HepG2 (cell line): Measurements from ENCODE around the gene MAGEB17. TPM values are rescaled to one million over a fixed set of nuclear protein-coding genes. Genes with fewer than 3 reads are reported as not detected.

Experiments used
- CERS6 ChIP-seq: sonication (generic); formaldehyde crosslinking; IDR thresholded peaks from 2 replicates; pipeline ENCODE4 v1.5.0; 2020; ENCODE audit warnings: missing genetic modification reagents
- FOXC1 ChIP-seq: sonication (generic); formaldehyde crosslinking; IDR thresholded peaks from 2 replicates; pipeline ENCODE4 v1.8.0; 2022; ENCODE audit warnings: mild to moderate bottlenecking, missing genetic modification reagents, borderline replicate concordance
- GPN1 ChIP-seq: sonication (generic); formaldehyde crosslinking; IDR thresholded peaks from 2 replicates; pipeline ENCODE4 v1.5.1; 2020; ENCODE audit warnings: missing genetic modification reagents, borderline replicate concordance
- HDAC1 ChIP-seq: sonication (generic); formaldehyde crosslinking; IDR thresholded peaks from 2 replicates; pipeline ENCODE4 v1.5.1; 2020; ENCODE audit warnings: mild to moderate bottlenecking, missing genetic modification reagents
- MXD4 ChIP-seq: IDR thresholded peaks from 2 replicates; pipeline ENCODE4 v1.6.1; 2016; ENCODE audit warnings: mild to moderate bottlenecking, missing biosample characterization, missing genetic modification reagents
- PHF5A ChIP-seq: IDR thresholded peaks from one replicate; pipeline ENCODE4 v1.6.1; 2018; ENCODE audit warnings: low read depth, missing genetic modification reagents; ENCODE audit not compliant: unreplicated experiment
- PREB ChIP-seq: sonication (generic); formaldehyde crosslinking; IDR thresholded peaks from 2 replicates; pipeline ENCODE4 v1.4.0; 2020; ENCODE audit warnings: missing genetic modification reagents
- SATB2 ChIP-seq: sonication (generic); formaldehyde crosslinking; IDR thresholded peaks from 2 replicates; pipeline ENCODE4 v1.5.0; 2020; ENCODE audit warnings: missing genetic modification reagents
- TEAD2 ChIP-seq: sonication (generic); formaldehyde crosslinking; IDR thresholded peaks from 2 replicates; pipeline ENCODE4 v1.9.0; 2021; ENCODE audit warnings: missing genetic modification reagents
- YY1 ChIP-seq: IDR thresholded peaks from 2 replicates; pipeline ENCODE4 v1.6.1; 2011; ENCODE audit warnings: low read length, low read depth, moderate library complexity, mild to moderate bottlenecking; ENCODE audit not compliant: insufficient read depth, insufficient replicate concordance
- ZBTB37 ChIP-seq: sonication (generic); formaldehyde crosslinking; IDR thresholded peaks from 2 replicates; pipeline ENCODE4 v1.4.0; 2020; ENCODE audit warnings: mild to moderate bottlenecking, missing genetic modification reagents
- ZBTB43 ChIP-seq: sonication (generic); formaldehyde crosslinking; conservative IDR thresholded peaks from 2 replicates; pipeline ENCODE4 v1.4.0; 2020; ENCODE audit warnings: missing genetic modification reagents
- ZNF512 ChIP-seq: sonication (generic); formaldehyde crosslinking; IDR thresholded peaks from 2 replicates; pipeline ENCODE4 v1.4.0; 2020; ENCODE audit warnings: mild to moderate bottlenecking, missing genetic modification reagents
- ZNF652 ChIP-seq: IDR thresholded peaks from 2 replicates; pipeline ENCODE4 v1.6.1; 2016; ENCODE audit warnings: low read depth, borderline replicate concordance
- ZNF703 ChIP-seq: sonication (generic); formaldehyde crosslinking; IDR thresholded peaks from 2 replicates; pipeline ENCODE4 v1.5.1; 2020; ENCODE audit warnings: missing genetic modification reagents, mild to moderate bottlenecking, moderate library complexity, borderline replicate concordance
- ZNF790 ChIP-seq: sonication (generic); formaldehyde crosslinking; IDR thresholded peaks from 2 replicates; pipeline ENCODE4 v1.8.0; 2022; ENCODE audit warnings: missing genetic modification reagents, mild to moderate bottlenecking, borderline replicate concordance
- polyA plus RNA-seq, 8 experiments: library from polyadenylated mRNA; depleted of rRNA in 3 of 8; stranded (reverse) in 7 of 8; unstranded in 1 of 8; fragments of >200 nt; fragmentation: Illumina TruSeq in 4 of 8; extraction: Trizol in 4 of 8; gene quantifications; 2 replicates each; pipeline versions ENCODE4 v1.2.1 to v1.2.3, GENCODE V29; 2011 to 2016; ENCODE audit warnings: low read depth in 4 of 8, missing spikeins in 1 of 8, mixed read lengths in 1 of 8; ENCODE audit not compliant: insufficient read depth in 1 of 8
- total RNA-seq, 5 experiments: library from RNA; depleted of rRNA; stranded (reverse); fragments of >200 nt; fragmentation: Illumina TruSeq; extraction: Trizol; gene quantifications; 2 replicates each; pipeline ENCODE4 v1.2.3, GENCODE V29; 2016; ENCODE audit warnings: low read depth in 1 of 5

MAGEB17 gene
- total and polyA plus RNA-seq, 2 of the 13 experiments (the other 11 are each of a cell fraction or from before 2014, with no cell fraction given), result not detected

GRCh38 chrX:16156692-16157331, 10.5 kb upstream of the MAGEB17 start (continued):
- TF ChIP-seq ZBTB37 (CRISPR knock-in tag) (no peak), PHF5A (CRISPR knock-in tag) (no peak), ZNF652 (no peak), CERS6 (no peak), ZBTB43 (no peak), TEAD2 (CRISPR knock-in tag) (no peak), FOXC1 (no peak), PREB (CRISPR knock-in tag) (no peak), SATB2 (CRISPR knock-in tag) (no peak), MXD4 (CRISPR knock-in tag) (no peak), ZNF512 (CRISPR knock-in tag) (no peak), YY1 (no peak), ZNF703 (CRISPR knock-in tag) (no peak), HDAC1 (CRISPR knock-in tag) (no peak), GPN1 (no peak), ZNF790 (CRISPR knock-in tag) (no peak)
